ENCODE data around the gene PRKG1. TPM values are rescaled to one million over a fixed set of nuclear protein-coding genes. Genes with fewer than 3 reads are reported as not detected.

The PRKG1 gene
- total RNA-seq, 1 donor = 19.5 TPM

GRCh38 chr10:52077814-52078213, 1003.5 kb downstream of the PRKG1 start:
- Histone ChIP-seq H3K9me3 (ENCODE audit: low read depth, low read length) (no peaks in the 10 kb centered on the region), H4K20me1 (ENCODE audit: insufficient read depth, low read length) (no peaks in the 10 kb centered on the region), H3K27me3 (ENCODE audit: insufficient read depth, low read length) (no peaks in the 10 kb centered on the region), H3K36me3 (ENCODE audit: insufficient read depth, low read length) (no peaks in the 10 kb centered on the region), H3K79me2 (ENCODE audit: insufficient read depth, low read length) (no peaks in the 10 kb centered on the region), H2AFZ (ENCODE audit: low read length) (no peak overlapping the region), H3K4me3 (ENCODE audit: insufficient read depth, low read length) (no peak overlapping the region), H3K4me2 (ENCODE audit: insufficient read depth, low read length) (no peak overlapping the region), H3K27ac (ENCODE audit: low read depth, low read length) (no peak overlapping the region), H3K4me1 (ENCODE audit: insufficient read depth, low read length) (no peaks in the 10 kb centered on the region)
- no peak for TF ChIP-seq CTCF (IDR thresholded peaks at IDR 0.05; ENCODE audit: extremely low read depth, low read depth, low read length)
- no peak for DNase-seq (ENCODE audit: insufficient read length, low spot score, missing footprints)

- Histone ChIP-seq H3K27ac (ENCODE audit: low read depth, low read length) (no peak overlapping the region), H3K4me1 (ENCODE audit: insufficient read depth, low read length) (no peaks in the 10 kb centered on the region), H3K27me3 (ENCODE audit: insufficient read depth, low read length) (no peaks in the 10 kb centered on the region), H3K36me3 (ENCODE audit: insufficient read depth, low read length) (no peaks in the 10 kb centered on the region), H3K4me2 (ENCODE audit: insufficient read depth, low read length) (no peak overlapping the region), H3K79me2 (ENCODE audit: insufficient read depth, low read length) (no peaks in the 10 kb centered on the region), H4K20me1 (ENCODE audit: insufficient read depth, low read length) (no peaks in the 10 kb centered on the region), H3K9me3 (ENCODE audit: low read depth, low read length) (no peaks in the 10 kb centered on the region), H2AFZ (ENCODE audit: low read length) (no peak overlapping the region), H3K4me3 (ENCODE audit: insufficient read depth, low read length) (no peak overlapping the region)
- TF ChIP-seq CTCF (IDR thresholded peaks at IDR 0.05; ENCODE audit: extremely low read depth, low read depth, low read length) = no peak
- DNase-seq (ENCODE audit: insufficient read length, low spot score, missing footprints) = no peak
Observed at GRCh38 chr10:52078397-52078937, 1004.2 kb downstream of the PRKG1 start.

- DNase-seq (ENCODE audit: insufficient read length, low spot score, missing footprints) = no peak
- no peaks in the 10 kb centered on the region for H3K79me2 ChIP-seq (ENCODE audit: insufficient read depth, low read length)
- H3K27ac ChIP-seq (ENCODE audit: low read depth, low read length) = no peak overlapping the region
- no peaks in the 10 kb centered on the region for H3K4me1 ChIP-seq (ENCODE audit: insufficient read depth, low read length)
- no peaks in the 10 kb centered on the region for H3K27me3 ChIP-seq (ENCODE audit: insufficient read depth, low read length)
- H3K9me3 ChIP-seq (ENCODE audit: low read depth, low read length) = no peaks in the 10 kb centered on the region
- H3K36me3 ChIP-seq (ENCODE audit: insufficient read depth, low read length) = no peaks in the 10 kb centered on the region
- no peak overlapping the region for H3K4me3 ChIP-seq (ENCODE audit: insufficient read depth, low read length)
- no peak overlapping the region for H2AFZ ChIP-seq (ENCODE audit: low read length)
- no peak overlapping the region for H3K4me2 ChIP-seq (ENCODE audit: insufficient read depth, low read length)
- H4K20me1 ChIP-seq (ENCODE audit: insufficient read depth, low read length) = no peaks in the 10 kb centered on the region
- no peak for TF ChIP-seq CTCF (IDR thresholded peaks at IDR 0.05; ENCODE audit: extremely low read depth, low read depth, low read length)
Observed at GRCh38 chr10:52082307-52082706, 1008.0 kb downstream of the PRKG1 start.

GRCh38 chr10:52083422-52083821, 1009.1 kb downstream of the PRKG1 start:
- Histone ChIP-seq H4K20me1 (ENCODE audit: insufficient read depth, low read length) (no peaks in the 10 kb centered on the region), H3K4me2 (ENCODE audit: insufficient read depth, low read length) (no peak overlapping the region), H3K27me3 (ENCODE audit: insufficient read depth, low read length) (no peaks in the 10 kb centered on the region), H3K9me3 (ENCODE audit: low read depth, low read length) (no peaks in the 10 kb centered on the region), H3K4me3 (ENCODE audit: insufficient read depth, low read length) (no peak overlapping the region), H3K36me3 (ENCODE audit: insufficient read depth, low read length) (no peaks in the 10 kb centered on the region), H2AFZ (ENCODE audit: low read length) (no peak overlapping the region), H3K27ac (ENCODE audit: low read depth, low read length) (no peak overlapping the region), H3K4me1 (ENCODE audit: insufficient read depth, low read length) (no peaks in the 10 kb centered on the region), H3K79me2 (ENCODE audit: insufficient read depth, low read length) (no peaks in the 10 kb centered on the region)
- TF ChIP-seq CTCF (IDR thresholded peaks at IDR 0.05; ENCODE audit: extremely low read depth, low read depth, low read length) = no peak
- DNase-seq (ENCODE audit: insufficient read length, low spot score, missing footprints) = no peak
